ENCODE results near the gene PRKN. TPM values are rescaled to one million over a fixed set of nuclear protein-coding genes. Genes with fewer than 3 reads are reported as not detected.

The PRKN gene
- total RNA-seq, 2 donors from 2014 or later, result 3.3 to 4.8 TPM

GRCh38 chr6:161919691-161920090, 807.9 kb downstream of the PRKN start:
- H3K27me3 Mint-ChIP-seq (ENCODE audit: insufficient read depth), result no peaks in the 10 kb centered on the region
- no peak overlapping the region for H3K27ac Mint-ChIP-seq
- DNase-seq, result no peak
- H3K9ac ChIP-seq (ENCODE audit: extremely low read depth, low read length, poor library complexity, severe bottlenecking), result no peak overlapping the region
- no peaks in the 10 kb centered on the region for H3K9me3 Mint-ChIP-seq
- no peaks in the 10 kb centered on the region for H3K4me1 Mint-ChIP-seq
- no peaks in the 10 kb centered on the region for H3K9me3 ChIP-seq (ENCODE audit: control insufficient read depth, low read length)
- H3K4me3 Mint-ChIP-seq, result no peak overlapping the region
- no peak overlapping the region for H3K4me3 ChIP-seq (ENCODE audit: low read length)
- WGBS, 2 experiments (ENCODE audit: insufficient coverage in 1 of 2, insufficient read length in 1 of 2), result 61 to 71% methylated on average over 2 of the region's 2 CpGs
- no peak overlapping the region for H3K27ac ChIP-seq (ENCODE audit: low read depth, low read length)
- no peaks in the 10 kb centered on the region for H3K36me3 ChIP-seq (ENCODE audit: control insufficient read depth, insufficient read depth, low read length)
- H3K4me1 ChIP-seq (ENCODE audit: control insufficient read depth, insufficient read depth, low read length), result no peaks in the 10 kb centered on the region
- H3K36me3 Mint-ChIP-seq (ENCODE audit: low read depth), result no peaks in the 10 kb centered on the region
- no peak for TF ChIP-seq CTCF (conservative IDR thresholded peaks at IDR 0.05)
- no peaks in the 10 kb centered on the region for H3K27me3 ChIP-seq (ENCODE audit: control insufficient read depth, insufficient read depth, low read length, poor library complexity, severe bottlenecking)

- H3K36me3 ChIP-seq (ENCODE audit: control insufficient read depth, insufficient read depth, low read length), result no peaks in the 10 kb centered on the region
- DNase-seq, result no peak
- H3K27ac Mint-ChIP-seq, result no peak overlapping the region
- no peaks in the 10 kb centered on the region for H3K9me3 Mint-ChIP-seq
- H3K9me3 ChIP-seq (ENCODE audit: control insufficient read depth, low read length), result no peaks in the 10 kb centered on the region
- H3K4me1 ChIP-seq (ENCODE audit: control insufficient read depth, insufficient read depth, low read length), result no peaks in the 10 kb centered on the region
- no peak overlapping the region for H3K4me3 ChIP-seq (ENCODE audit: low read length)
- no peaks in the 10 kb centered on the region for H3K27me3 ChIP-seq (ENCODE audit: control insufficient read depth, insufficient read depth, low read length, poor library complexity, severe bottlenecking)
- no peak overlapping the region for H3K9ac ChIP-seq (ENCODE audit: extremely low read depth, low read length, poor library complexity, severe bottlenecking)
- no peak overlapping the region for H3K4me3 Mint-ChIP-seq
- no peaks in the 10 kb centered on the region for H3K4me1 Mint-ChIP-seq
- no peaks in the 10 kb centered on the region for H3K27me3 Mint-ChIP-seq (ENCODE audit: insufficient read depth)
- no peak for TF ChIP-seq CTCF (conservative IDR thresholded peaks at IDR 0.05)
- no peak overlapping the region for H3K27ac ChIP-seq (ENCODE audit: low read depth, low read length)
- 91 to 92% methylated on average over 13 to 15 of the region's 15 CpGs for WGBS, 2 experiments (ENCODE audit: insufficient coverage in 1 of 2, insufficient read length in 1 of 2)
- H3K36me3 Mint-ChIP-seq (ENCODE audit: low read depth), result no peaks in the 10 kb centered on the region
Measured at GRCh38 chr6:161918628-161919205, 808.8 kb downstream of the PRKN start.

- Mint-ChIP-seq H3K27ac (no peak overlapping the region), H3K4me3 (no peak overlapping the region), H3K27me3 (ENCODE audit: insufficient read depth) (no peaks in the 10 kb centered on the region), H3K4me1 (no peaks in the 10 kb centered on the region), H3K9me3 (no peaks in the 10 kb centered on the region), H3K36me3 (ENCODE audit: low read depth) (no peaks in the 10 kb centered on the region)
- no peak for TF ChIP-seq CTCF (conservative IDR thresholded peaks at IDR 0.05)
- 93 to 100% methylated on average over 3 to 6 of the region's 6 CpGs for WGBS, 2 experiments (ENCODE audit: insufficient coverage in 1 of 2, insufficient read length in 1 of 2)
- H3K9me3 ChIP-seq (ENCODE audit: control insufficient read depth, low read length), result no peaks in the 10 kb centered on the region
- no peaks in the 10 kb centered on the region for H3K4me1 ChIP-seq (ENCODE audit: control insufficient read depth, insufficient read depth, low read length)
- no peaks in the 10 kb centered on the region for H3K27me3 ChIP-seq (ENCODE audit: control insufficient read depth, insufficient read depth, low read length, poor library complexity, severe bottlenecking)
- no peak overlapping the region for H3K9ac ChIP-seq (ENCODE audit: extremely low read depth, low read length, poor library complexity, severe bottlenecking)
- no peak overlapping the region for H3K27ac ChIP-seq (ENCODE audit: low read depth, low read length)
- no peak for DNase-seq
- no peak overlapping the region for H3K4me3 ChIP-seq (ENCODE audit: low read length)
- H3K36me3 ChIP-seq (ENCODE audit: control insufficient read depth, insufficient read depth, low read length), result no peaks in the 10 kb centered on the region
Measured at GRCh38 chr6:161918109-161918531, 809.4 kb downstream of the PRKN start.

All from endodermal cell (in vitro differentiated cells).